GM21390 (cell line): ENCODE data around the gene KIRREL2.

Experiments
- ATAC-seq: cut with Tn5 transposase; IDR thresholded peaks from one replicate; pipeline ENCODE4 v1.9.1; 2021; ENCODE audit not compliant: unreplicated experiment

The KIRREL2 gene

GRCh38 chr19:35844482-35845214 lies 12.1 kb upstream of the KIRREL2 start:
- no peak for ATAC-seq

GRCh38 chr19:35845215-35846037 lies 11.3 kb upstream of the KIRREL2 start:
- ATAC-seq = no peak

- no peak for ATAC-seq
These were observed 10.6 kb upstream of the KIRREL2 start for GRCh38 chr19:35846038-35846668.

GRCh38 chr19:35847911-35848310 lies 8.8 kb upstream of the KIRREL2 start:
- ATAC-seq = no peak

GRCh38 chr19:35848486-35848885 lies 8.2 kb upstream of the KIRREL2 start:
- no peak for ATAC-seq

- no peak for ATAC-seq
These were observed 7.7 kb upstream of the KIRREL2 start for GRCh38 chr19:35848919-35849505.

- no peak for ATAC-seq
These were observed 5.3 kb upstream of the KIRREL2 start for GRCh38 chr19:35851213-35852028.

GRCh38 chr19:35852029-35852780 lies 4.5 kb upstream of the KIRREL2 start, which contains the start of gene NPHS1:
Gene NPHS1 (minus strand): TSS chr19:35852504. CDS start chr19:35851837, 667 bp downstream.
- ATAC-seq = no peak

- ATAC-seq = no peak
These were observed 3.5 kb upstream of the KIRREL2 start for GRCh38 chr19:35853038-35853756.

GRCh38 chr19:35858311-35858710 lies 1.6 kb downstream of the KIRREL2 start:
- no peak for ATAC-seq

GRCh38 chr19:35859414-35859813 lies 2.7 kb downstream of the KIRREL2 start:
- no peak for ATAC-seq

GRCh38 chr19:35860436-35860817 lies 3.7 kb downstream of the KIRREL2 start:
- no peak for ATAC-seq

GRCh38 chr19:35860818-35861639 lies 4.3 kb downstream of the KIRREL2 start:
- no peak for ATAC-seq

GRCh38 chr19:35861640-35862160 lies 5.0 kb downstream of the KIRREL2 start:
- ATAC-seq = no peak

GRCh38 chr19:35862528-35862927 lies 5.8 kb downstream of the KIRREL2 start:
- no peak for ATAC-seq

- ATAC-seq = no peak
These were observed 6.3 kb downstream of the KIRREL2 start for GRCh38 chr19:35863018-35863417.

- no peak for ATAC-seq
These were observed 11.6 kb downstream of the KIRREL2 start, which contains the start of gene APLP1 for GRCh38 chr19:35868172-35868822. Gene APLP1 (plus strand): TSS chr19:35868574. CDS start chr19:35868637, 63 bp downstream.
